CD8-positive, alpha-beta memory T cell (primary cell): ENCODE measurements around the gene TFF3. TPM values are rescaled to one million over a fixed set of nuclear protein-coding genes. Genes with fewer than 3 reads are reported as not detected.

ENCODE experiments used
- CTCF ChIA-PET: fragments of 350-600 bp; sonication (Branson Sonifier 250); formaldehyde crosslinking; loops from one replicate; lab custom pipeline; 2021; ENCODE audit warnings: antibody characterized with exemption; lab: Charles Lee
- POLR2A ChIA-PET: fragments of 350-600 bp; sonication (Branson Sonifier 250); formaldehyde crosslinking; loops from one replicate; lab custom pipeline; 2021; ENCODE audit warnings: antibody characterized with exemption; lab: Charles Lee
- DNase-seq, 5 donors: peaks; one replicate each; pipeline versions ENCODE4 v3.0.0 to v3.0.0-alpha.2; 2020 to 2022; ENCODE audit warnings: mixed read lengths in 1 of 5
- H3K27ac ChIP-seq: one replicate; pipeline ENCODE4 v1.7.0; 2013; ENCODE audit warnings: low read depth, mild to moderate bottlenecking, low read length, moderate library complexity
- H3K27me3 ChIP-seq: 2 replicates; pipeline ENCODE4 v1.7.0; 2013; ENCODE audit warnings: low read length, mild to moderate bottlenecking; ENCODE audit not compliant: insufficient read depth, poor library complexity, severe bottlenecking
- H3K36me3 ChIP-seq: 2 replicates; pipeline ENCODE4 v1.7.0; 2013; ENCODE audit warnings: mild to moderate bottlenecking, low read length, moderate library complexity; ENCODE audit not compliant: insufficient read depth
- H3K4me1 ChIP-seq: 2 replicates; pipeline ENCODE4 v1.7.0; 2013; ENCODE audit warnings: mild to moderate bottlenecking, low read length, moderate library complexity; ENCODE audit not compliant: insufficient read depth
- H3K4me3 ChIP-seq: 2 replicates; pipeline ENCODE4 v1.7.0; 2013; ENCODE audit warnings: mild to moderate bottlenecking, low read length
- H3K9me3 ChIP-seq: 2 replicates; pipeline ENCODE4 v1.7.0; 2013; ENCODE audit warnings: mild to moderate bottlenecking, low read length
- H3K27ac Mint-ChIP-seq, 8 donors: one replicate each; pipeline ENCODE4 v1.8.0; 2020 to 2021; ENCODE audit warnings: mixed read lengths in 8 of 8, mild to moderate bottlenecking in 6 of 8, inconsistent platforms in 3 of 8, moderate library complexity in 3 of 8
- H3K27me3 Mint-ChIP-seq, 2 donors: one replicate each; pipeline ENCODE4 v1.8.0; 2020 to 2021; ENCODE audit warnings: mixed read lengths in 2 of 2, mild to moderate bottlenecking in 1 of 2, moderate library complexity in 1 of 2
- H3K36me3 Mint-ChIP-seq, 3 donors: one replicate each; pipeline ENCODE4 v1.8.0; 2020 to 2021; ENCODE audit warnings: mixed read lengths in 3 of 3, inconsistent platforms in 1 of 3, mild to moderate bottlenecking in 1 of 3
- H3K4me1 Mint-ChIP-seq, 3 donors: one replicate each; pipeline ENCODE4 v1.8.0; 2020 to 2021; ENCODE audit warnings: mixed read lengths in 3 of 3, inconsistent platforms in 1 of 3, mild to moderate bottlenecking in 1 of 3
- H3K4me3 Mint-ChIP-seq, 7 donors: one replicate each; pipeline ENCODE4 v1.8.0; 2020 to 2021; ENCODE audit warnings: mixed read lengths in 7 of 7, mild to moderate bottlenecking in 6 of 7, moderate library complexity in 4 of 7, inconsistent platforms in 2 of 7
- H3K9me3 Mint-ChIP-seq, 5 donors: one replicate each; pipeline ENCODE4 v1.8.0; 2020 to 2022; ENCODE audit warnings: mixed read lengths in 5 of 5, mild to moderate bottlenecking in 3 of 5, moderate library complexity in 2 of 5, inconsistent platforms in 1 of 5
- polyA plus RNA-seq: library from polyadenylated mRNA; unstranded; fragments of 300-500 nt; fragmentation: Illumina TruSeq; gene quantifications from one replicate; pipeline ENCODE4 v1.2.3, GENCODE V29; 2021
- total RNA-seq, 2 experiments: library from RNA; stranded (reverse); gene quantifications; one replicate each; pipeline ENCODE4 v1.2.3, GENCODE V29; 2021

Gene TFF3
- total and polyA plus RNA-seq, 3 experiments from 2014 or later: not detected

GRCh38 chr21:42308914-42309752 lies 6.1 kb downstream of the TFF3 start:
- ChIA-PET POLR2A (no interaction called here), CTCF (interaction anchor here (1.0 to 1.8 kb wide), 5 partner anchors 95 to 508 kb away, joined by 3 to 7 read pairs (median 4); partner anchors contain the start of gene UBASH3A)
- H3K27ac ChIP-seq: no peak overlapping the region
- Mint-ChIP-seq H3K36me3 (no peaks in the 10 kb centered on the region), H3K9me3 (no peaks in the 10 kb centered on the region), H3K27ac (peak overlapping the region in 1 of 8 donors; percentile 54), H3K4me1 (peaks cover 0 to 7% (median 3%) of the 10 kb centered on the region in 3 donors), H3K27me3 (peaks cover 11 to 22% of the 10 kb centered on the region in 2 donors), H3K4me3 (no peak overlapping the region)
- H3K9me3 ChIP-seq: no peaks in the 10 kb centered on the region
- no peak for DNase-seq
- no peaks in the 10 kb centered on the region for H3K27me3 ChIP-seq
- H3K4me3 ChIP-seq: no peak overlapping the region
- no peaks in the 10 kb centered on the region for H3K36me3 ChIP-seq
- H3K4me1 ChIP-seq: peaks cover 5% of the 10 kb centered on the region

GRCh38 chr21:42308161-42308913 lies 6.9 kb downstream of the TFF3 start:
- ChIA-PET POLR2A (no interaction called here), CTCF (interaction anchor here (1.8 kb wide), 1 partner anchor 141 kb away, joined by 7 read pairs; no protein-coding TSS in a partner anchor)
- Mint-ChIP-seq H3K4me3 (no peak overlapping the region), H3K36me3 (no peaks in the 10 kb centered on the region), H3K4me1 (peaks cover 0 to 7% (median 3%) of the 10 kb centered on the region in 3 donors), H3K27ac (no peak overlapping the region), H3K9me3 (no peaks in the 10 kb centered on the region), H3K27me3 (peaks cover 11 to 22% of the 10 kb centered on the region in 2 donors)
- Histone ChIP-seq H3K4me3 (no peak overlapping the region), H3K9me3 (no peaks in the 10 kb centered on the region), H3K4me1 (peaks cover 5% of the 10 kb centered on the region), H3K36me3 (no peaks in the 10 kb centered on the region), H3K27me3 (no peaks in the 10 kb centered on the region), H3K27ac (no peak overlapping the region)
- DNase-seq: no peak

GRCh38 chr21:42307106-42307505 lies 8.1 kb downstream of the TFF3 start:
- DNase-seq: no peak
- H3K4me3 ChIP-seq: no peak overlapping the region
- ChIA-PET CTCF (no interaction called here), POLR2A (no interaction called here)
- Mint-ChIP-seq H3K4me3 (no peak overlapping the region), H3K36me3 (no peaks in the 10 kb centered on the region), H3K27ac (no peak overlapping the region), H3K4me1 (peaks cover 0 to 7% (median 3%) of the 10 kb centered on the region in 3 donors), H3K27me3 (peaks cover 11 to 22% of the 10 kb centered on the region in 2 donors), H3K9me3 (no peaks in the 10 kb centered on the region)
- H3K4me1 ChIP-seq: peaks cover 5% of the 10 kb centered on the region
- no peaks in the 10 kb centered on the region for H3K36me3 ChIP-seq
- H3K27me3 ChIP-seq: no peaks in the 10 kb centered on the region
- H3K27ac ChIP-seq: no peak overlapping the region
- no peaks in the 10 kb centered on the region for H3K9me3 ChIP-seq

- Mint-ChIP-seq H3K27ac (no peak overlapping the region), H3K27me3 (peaks cover 11 to 22% of the 10 kb centered on the region in 2 donors), H3K4me3 (no peak overlapping the region), H3K9me3 (no peaks in the 10 kb centered on the region), H3K4me1 (peaks cover 0 to 7% (median 3%) of the 10 kb centered on the region in 3 donors), H3K36me3 (no peaks in the 10 kb centered on the region)
- Histone ChIP-seq H3K9me3 (no peaks in the 10 kb centered on the region), H3K27ac (no peak overlapping the region), H3K4me3 (no peak overlapping the region), H3K36me3 (no peaks in the 10 kb centered on the region), H3K4me1 (peaks cover 5% of the 10 kb centered on the region), H3K27me3 (no peaks in the 10 kb centered on the region)
- DNase-seq: no peak
- CTCF ChIA-PET: no interaction called here
- POLR2A ChIA-PET: no interaction called here
Measured at GRCh38 chr21:42306366-42307035, 8.7 kb downstream of the TFF3 start.

- Mint-ChIP-seq H3K4me3 (no peak overlapping the region), H3K9me3 (no peaks in the 10 kb centered on the region), H3K36me3 (no peaks in the 10 kb centered on the region), H3K4me1 (peaks cover 0 to 7% (median 3%) of the 10 kb centered on the region in 3 donors), H3K27ac (no peak overlapping the region), H3K27me3 (peaks cover 11 to 22% of the 10 kb centered on the region in 2 donors)
- H3K4me1 ChIP-seq: peaks cover 5% of the 10 kb centered on the region
- no peak overlapping the region for H3K27ac ChIP-seq
- ChIA-PET POLR2A (no interaction called here), CTCF (no interaction called here)
- H3K9me3 ChIP-seq: no peaks in the 10 kb centered on the region
- H3K36me3 ChIP-seq: no peaks in the 10 kb centered on the region
- H3K27me3 ChIP-seq: no peaks in the 10 kb centered on the region
- DNase-seq: no peak
- no peak overlapping the region for H3K4me3 ChIP-seq
Measured at GRCh38 chr21:42305707-42306147, 9.5 kb downstream of the TFF3 start.

- no peak overlapping the region for H3K4me3 Mint-ChIP-seq
- H3K36me3 Mint-ChIP-seq: no peaks in the 10 kb centered on the region
- POLR2A ChIA-PET: no interaction called here
Measured at GRCh38 chr21:42304556-42305454, 10.4 kb downstream of the TFF3 start.

GRCh38 chr21:42303443-42303842 lies 11.8 kb downstream of the TFF3 start:
- peaks cover 0 to 10% (median 2%) of the 10 kb centered on the region in 3 donors for H3K4me1 Mint-ChIP-seq
- Histone ChIP-seq H3K9me3 (no peaks in the 10 kb centered on the region), H3K27me3 (no peaks in the 10 kb centered on the region), H3K4me1 (peaks cover 9% of the 10 kb centered on the region), H3K4me3 (no peak overlapping the region), H3K36me3 (no peaks in the 10 kb centered on the region), H3K27ac (no peak overlapping the region)
- ChIA-PET POLR2A (no interaction called here), CTCF (no interaction called here)
- H3K27ac Mint-ChIP-seq: no peak overlapping the region
- H3K36me3 Mint-ChIP-seq: no peaks in the 10 kb centered on the region
- peaks cover 9 to 22% of the 10 kb centered on the region in 2 donors for H3K27me3 Mint-ChIP-seq
- no peak overlapping the region for H3K4me3 Mint-ChIP-seq
- DNase-seq: no peak
- H3K9me3 Mint-ChIP-seq: no peaks in the 10 kb centered on the region

More at GRCh38 chr21:42304556-42305454, 10.4 kb downstream of the TFF3 start:
- Histone ChIP-seq H3K27ac (no peak overlapping the region), H3K27me3 (no peaks in the 10 kb centered on the region), H3K9me3 (no peaks in the 10 kb centered on the region), H3K36me3 (no peaks in the 10 kb centered on the region), H3K4me1 (peaks cover 5% of the 10 kb centered on the region), H3K4me3 (no peak overlapping the region)
- CTCF ChIA-PET: interaction anchor here (0.8 kb wide), 1 partner anchor 9 kb away, joined by 3 read pairs; no protein-coding TSS in a partner anchor
- H3K9me3 Mint-ChIP-seq: no peaks in the 10 kb centered on the region
- H3K4me1 Mint-ChIP-seq: peaks cover 0 to 8% (median 3%) of the 10 kb centered on the region in 3 donors
- no peak for DNase-seq
- H3K27ac Mint-ChIP-seq: peak overlapping the region in 1 of 8 donors; percentile 70
- H3K27me3 Mint-ChIP-seq: peaks cover 9 to 22% of the 10 kb centered on the region in 2 donors
